ENCODE measurements around the gene TMEM101.
"Not testable (repeated sequence)": the region's sequence is repeated elsewhere in the genome, so short reads cannot be mapped to it uniquely, and the experiment has no call there.

Gene TMEM101

GRCh38 chr17:44024271-44024663, 9.5 kb upstream of the TMEM101 start:
- in situ Hi-C loops (cut with MboI; ENCODE audit: low sequenced_read_pairs), result no loop called here

GRCh38 chr17:44023545-44024270, 8.9 kb upstream of the TMEM101 start:
- in situ Hi-C loops (cut with MboI; ENCODE audit: low sequenced_read_pairs), result no loop called here

- in situ Hi-C loops (cut with MboI; ENCODE audit: low sequenced_read_pairs), result no loop called here
Measured at GRCh38 chr17:44022246-44022645, 7.5 kb upstream of the TMEM101 start.

GRCh38 chr17:44021227-44021626, 6.5 kb upstream of the TMEM101 start:
- in situ Hi-C loops (cut with MboI; ENCODE audit: low sequenced_read_pairs), result not testable (repeated sequence)

- in situ Hi-C loops (cut with MboI; ENCODE audit: low sequenced_read_pairs), result no loop called here
Measured at GRCh38 chr17:44014133-44014436, 678 bp downstream of the TMEM101 start.

- in situ Hi-C loops (cut with MboI; ENCODE audit: low sequenced_read_pairs), result no loop called here
Measured at GRCh38 chr17:44012874-44013273, 1.9 kb downstream of the TMEM101 start.

- in situ Hi-C loops (cut with MboI; ENCODE audit: low sequenced_read_pairs), result no loop called here
Measured at GRCh38 chr17:44012391-44012790, 2.4 kb downstream of the TMEM101 start.

- in situ Hi-C loops (cut with MboI; ENCODE audit: low sequenced_read_pairs), result no loop called here
Measured at GRCh38 chr17:44011876-44012275, 2.9 kb downstream of the TMEM101 start.

GRCh38 chr17:44010966-44011647, 3.7 kb downstream of the TMEM101 start:
- in situ Hi-C loops (cut with MboI; ENCODE audit: low sequenced_read_pairs), result no loop called here

- in situ Hi-C loops (cut with MboI; ENCODE audit: low sequenced_read_pairs), result no loop called here
Measured at GRCh38 chr17:44008205-44008909, 6.4 kb downstream of the TMEM101 start.

- in situ Hi-C loops (cut with MboI; ENCODE audit: low sequenced_read_pairs), result no loop called here
Measured at GRCh38 chr17:44007346-44008204, 7.2 kb downstream of the TMEM101 start.

- in situ Hi-C loops (cut with MboI; ENCODE audit: low sequenced_read_pairs), result no loop called here
Measured at GRCh38 chr17:44006598-44007345, 8.0 kb downstream of the TMEM101 start.

GRCh38 chr17:44006272-44006597, 8.5 kb downstream of the TMEM101 start:
- in situ Hi-C loops (cut with MboI; ENCODE audit: low sequenced_read_pairs), result no loop called here

- in situ Hi-C loops (cut with MboI; ENCODE audit: low sequenced_read_pairs), result no loop called here
Measured at GRCh38 chr17:44005527-44006271, 9.1 kb downstream of the TMEM101 start.

GRCh38 chr17:44004761-44005526, 9.8 kb downstream of the TMEM101 start:
- in situ Hi-C loops (cut with MboI; ENCODE audit: low sequenced_read_pairs), result no loop called here

- in situ Hi-C loops (cut with MboI; ENCODE audit: low sequenced_read_pairs), result no loop called here
Measured at GRCh38 chr17:44004077-44004760, 10.5 kb downstream of the TMEM101 start, which contains the start of gene NAGS. Gene NAGS (plus strand): TSS chr17:44004622. CDS start chr17:44004664, 42 bp downstream.

GRCh38 chr17:44002141-44002848, 12.5 kb downstream of the TMEM101 start:
- in situ Hi-C loops (cut with MboI; ENCODE audit: low sequenced_read_pairs), result no loop called here

- in situ Hi-C loops (cut with MboI; ENCODE audit: low sequenced_read_pairs), result no loop called here
Measured at GRCh38 chr17:44001461-44001920, 13.3 kb downstream of the TMEM101 start.

All from HL-60/S4 treated with phorbol 12-myristate 13-acetate at 8.2 ng/mL for 4 days and 3 days (cell line).